T-helper 17 cell (primary cell): ENCODE data around the gene CBR3. TPM values are rescaled to one million over a fixed set of nuclear protein-coding genes. Genes with fewer than 3 reads are reported as not detected.
A peak's percentile ranks its signal among the peaks of the same experiment; 100 is the strongest.

Experiments used
- ATAC-seq: fragments of 150-1000 bp; cut with Tn5 transposase; 2 replicates; pipeline ENCODE4 v1.10.0; 2021; ENCODE audit warnings: mild to moderate bottlenecking, moderate library complexity
- DNase-seq, 3 donors: peaks; one replicate each; pipeline versions ENCODE4 v3.0.0 to v3.0.0-alpha.2; 2020 to 2021
- H3K9me3 ChIP-seq: one replicate; pipeline ENCODE4 v1.7.0; 2013; ENCODE audit warnings: low read length, mild to moderate bottlenecking; ENCODE audit not compliant: control insufficient read depth, poor library complexity, severe bottlenecking
- H3K27ac Mint-ChIP-seq: one replicate; pipeline ENCODE4 v1.8.0; 2022; ENCODE audit warnings: mild to moderate bottlenecking, moderate library complexity, mixed read lengths
- H3K27me3 Mint-ChIP-seq: one replicate; pipeline ENCODE4 v1.8.0; 2022; ENCODE audit warnings: mixed read lengths
- H3K36me3 Mint-ChIP-seq: one replicate; pipeline ENCODE4 v1.8.0; 2022; ENCODE audit warnings: low read depth, mixed read lengths
- H3K4me1 Mint-ChIP-seq: one replicate; pipeline ENCODE4 v1.8.0; 2022; ENCODE audit warnings: mild to moderate bottlenecking, mixed read lengths
- H3K4me3 Mint-ChIP-seq: one replicate; pipeline ENCODE4 v1.8.0; 2022; ENCODE audit warnings: mild to moderate bottlenecking, moderate library complexity, mixed read lengths
- total RNA-seq, 4 donors: library from RNA in 2 of 4; stranded (reverse) in 2 of 4; gene quantifications; one replicate each; pipeline ENCODE4 v1.2.3 and lab custom pipeline; 2022 to 2026

The CBR3 gene
- total RNA-seq, 2 donors from 2014 or later = 2.2 to 3.1 TPM

DNA sequence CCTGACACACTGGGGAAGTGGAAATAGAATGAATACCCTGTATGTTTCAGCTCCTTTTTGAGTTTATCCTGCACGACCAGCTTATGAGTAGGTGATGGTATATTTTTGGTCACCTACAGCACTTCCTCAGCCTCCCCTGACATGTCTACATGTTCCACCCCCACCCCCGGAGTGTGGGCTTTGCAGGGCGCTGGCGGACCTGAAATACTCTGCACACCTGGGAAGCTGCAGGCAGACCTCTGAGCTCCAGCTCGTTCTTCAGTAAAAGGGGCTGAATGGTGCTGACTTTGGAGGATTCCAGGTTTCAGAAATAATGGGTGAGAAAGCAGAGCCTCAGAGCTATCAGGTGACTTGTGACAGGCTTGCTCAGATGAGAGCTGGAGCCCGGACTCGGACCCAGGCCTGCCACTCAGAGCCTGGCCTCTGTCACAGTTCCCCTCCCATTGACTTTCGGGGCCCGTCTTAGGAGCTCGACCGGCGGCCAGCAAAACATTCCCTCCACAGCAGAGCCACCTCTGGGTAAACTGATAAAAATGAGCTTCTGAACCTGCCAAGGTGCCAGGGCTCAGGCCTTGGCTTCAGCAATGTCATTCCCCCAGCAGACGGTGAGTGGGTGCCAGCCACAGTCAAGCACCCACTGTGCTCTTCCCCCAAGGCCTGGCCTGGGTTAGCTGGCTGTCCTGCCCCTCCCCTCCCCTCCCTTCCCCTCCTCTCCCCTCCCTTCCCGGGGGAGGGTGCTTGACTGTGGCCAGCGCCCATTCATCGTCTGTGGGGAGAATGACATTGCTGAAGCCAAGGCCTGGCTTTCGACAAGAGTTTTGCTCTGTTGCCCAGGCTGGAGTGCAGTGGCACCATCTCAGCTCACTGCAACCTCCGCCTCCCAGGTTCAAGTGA lies 51.9 kb downstream of the CBR3 start:
- peaks cover 12% of the 10 kb centered on the region for H3K4me1 Mint-ChIP-seq
- peaks cover 6% of the 10 kb centered on the region for H3K36me3 Mint-ChIP-seq
- no peak overlapping the region for H3K4me3 Mint-ChIP-seq
- no peak for ATAC-seq
- H3K9me3 ChIP-seq = no peaks in the 10 kb centered on the region
- H3K27me3 Mint-ChIP-seq = no peaks in the 10 kb centered on the region
- no peak overlapping the region for H3K27ac Mint-ChIP-seq
- no peak for DNase-seq

DNA sequence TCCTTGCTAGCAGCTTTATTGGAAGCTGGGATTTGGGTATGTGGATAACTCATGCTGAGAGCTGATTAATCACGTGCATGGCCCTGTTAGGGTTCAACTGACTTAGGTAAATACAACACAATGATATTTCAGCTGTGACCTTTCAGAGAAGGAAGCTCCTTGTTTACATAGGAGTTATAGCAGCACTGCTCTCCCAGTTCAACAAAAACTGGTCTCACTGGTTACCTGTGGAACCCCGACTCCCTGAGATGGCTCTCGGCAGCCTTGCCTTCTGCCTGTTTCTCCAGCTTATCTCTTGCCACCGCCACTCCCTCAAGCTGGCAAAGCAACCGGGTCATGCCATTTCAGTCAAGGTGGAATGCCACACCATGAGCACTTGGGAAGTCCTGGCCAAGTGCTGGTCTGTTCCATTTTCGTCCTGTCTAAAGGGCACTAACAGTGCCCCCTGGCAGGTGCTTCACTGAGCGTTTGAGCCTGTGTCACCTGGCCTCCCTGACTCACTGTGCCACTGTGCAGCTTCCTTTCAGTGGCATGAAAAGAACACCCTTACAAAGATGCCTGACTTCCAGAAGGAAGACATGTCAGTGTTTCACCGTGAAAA lies 53.3 kb downstream of the CBR3 start:
- ATAC-seq (no peak), DNase-seq (no peak)
- Mint-ChIP-seq H3K27ac (peak overlapping the region; percentile 32), H3K36me3 (peaks cover 6% of the 10 kb centered on the region), H3K4me1 (peaks cover 12% of the 10 kb centered on the region), H3K27me3 (no peaks in the 10 kb centered on the region), H3K4me3 (no peak overlapping the region)
- no peaks in the 10 kb centered on the region for H3K9me3 ChIP-seq

DNA sequence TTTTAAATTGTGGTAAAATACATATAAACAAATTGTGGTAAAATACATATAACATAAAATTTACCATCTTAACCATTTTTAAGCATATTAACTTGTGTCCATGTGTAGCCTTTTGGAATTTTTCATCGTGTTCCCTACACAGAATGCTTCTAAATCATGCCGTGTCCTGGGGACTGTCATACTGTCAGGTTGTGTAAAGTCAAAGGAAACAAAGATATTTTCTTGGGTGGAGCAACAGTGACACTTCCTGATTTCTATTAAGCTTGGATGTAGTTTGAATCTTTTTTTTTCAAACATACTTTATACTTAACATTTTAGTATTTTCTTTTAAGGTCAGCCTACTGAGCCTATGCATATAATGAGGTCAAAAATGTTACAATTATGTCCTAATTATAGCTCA lies 54.1 kb downstream of the CBR3 start:
- no peaks in the 10 kb centered on the region for H3K9me3 ChIP-seq
- Mint-ChIP-seq H3K4me3 (no peak overlapping the region), H3K4me1 (peaks cover 12% of the 10 kb centered on the region), H3K27ac (no peak overlapping the region), H3K27me3 (no peaks in the 10 kb centered on the region), H3K36me3 (peaks cover 6% of the 10 kb centered on the region)
- no peak for ATAC-seq
- no peak for DNase-seq

DNA sequence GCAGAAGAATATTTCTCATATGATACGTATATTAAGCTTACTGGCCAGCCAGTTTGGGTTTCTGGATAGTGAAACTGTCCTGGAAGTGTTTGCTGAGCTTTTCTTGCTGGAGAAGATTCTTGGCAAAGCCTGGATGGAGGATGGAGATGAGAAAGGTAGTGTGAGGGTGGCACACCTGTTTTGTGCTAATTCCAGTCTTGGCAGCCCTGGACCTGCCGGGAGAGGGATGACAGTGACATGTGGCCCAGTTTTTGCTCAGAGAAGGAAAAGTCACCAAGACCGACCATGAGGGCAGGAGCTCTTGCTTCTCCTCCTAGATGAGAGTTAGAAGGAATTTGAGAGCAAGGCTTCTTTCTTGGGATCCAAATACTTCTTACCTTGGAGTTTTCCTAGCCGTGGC lies 55.9 kb downstream of the CBR3 start:
- ATAC-seq (no peak), DNase-seq (no peak)
- H3K4me3 Mint-ChIP-seq = no peak overlapping the region
- H3K27ac Mint-ChIP-seq = no peak overlapping the region
- no peaks in the 10 kb centered on the region for H3K9me3 ChIP-seq
- peaks cover 9% of the 10 kb centered on the region for H3K4me1 Mint-ChIP-seq
- peaks cover 6% of the 10 kb centered on the region for H3K36me3 Mint-ChIP-seq
- H3K27me3 Mint-ChIP-seq = no peaks in the 10 kb centered on the region

DNA sequence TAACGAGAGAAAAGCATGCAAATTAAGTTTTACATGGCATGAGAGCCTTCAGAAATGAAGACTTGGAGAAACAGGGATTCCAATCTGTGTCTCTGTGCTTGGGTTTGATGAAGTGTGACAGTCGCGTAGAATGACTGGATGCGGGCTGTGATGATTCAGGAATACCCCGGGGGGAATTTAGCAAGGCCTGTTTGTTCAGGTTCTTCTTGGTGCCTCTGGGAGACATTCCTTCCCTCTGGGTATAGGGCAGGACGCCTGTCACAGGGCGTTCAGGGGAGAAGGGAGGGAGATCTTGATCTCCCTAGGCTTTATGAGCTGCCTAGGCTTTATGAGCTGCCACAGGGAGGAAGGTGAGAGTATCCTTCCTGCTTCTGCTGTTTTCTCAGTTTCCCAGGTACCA lies 58.3 kb downstream of the CBR3 start:
- H3K27ac Mint-ChIP-seq = no peak overlapping the region
- DNase-seq (no peak), ATAC-seq (no peak)
- no peaks in the 10 kb centered on the region for H3K9me3 ChIP-seq
- peaks cover 4% of the 10 kb centered on the region for H3K36me3 Mint-ChIP-seq
- peaks cover 10% of the 10 kb centered on the region for H3K4me1 Mint-ChIP-seq
- H3K27me3 Mint-ChIP-seq = no peaks in the 10 kb centered on the region
- no peak overlapping the region for H3K4me3 Mint-ChIP-seq

DNA sequence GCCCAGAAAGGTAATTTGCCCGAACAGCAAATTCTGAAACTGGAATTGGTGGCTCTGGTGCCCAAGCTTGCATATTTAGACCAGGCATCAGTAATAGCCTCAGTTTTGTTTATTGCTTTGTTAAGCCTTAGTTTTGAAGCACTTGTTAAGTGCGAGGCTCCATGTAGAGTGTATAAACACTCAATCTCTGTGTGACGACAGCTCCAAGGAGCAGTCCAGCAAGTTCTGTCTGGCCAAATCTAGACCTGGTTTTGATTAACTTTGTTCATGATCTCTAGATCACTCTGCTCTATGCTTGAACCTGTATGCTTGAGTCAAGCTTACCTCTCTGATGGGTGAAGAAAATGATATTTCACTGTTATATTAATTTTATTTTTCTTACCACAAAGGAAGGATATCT lies 59.1 kb downstream of the CBR3 start:
- no peak overlapping the region for H3K4me3 Mint-ChIP-seq
- no peaks in the 10 kb centered on the region for H3K27me3 Mint-ChIP-seq
- ATAC-seq = no peak
- no peak overlapping the region for H3K27ac Mint-ChIP-seq
- no peak for DNase-seq
- no peaks in the 10 kb centered on the region for H3K9me3 ChIP-seq
- peaks cover 4% of the 10 kb centered on the region for H3K4me1 Mint-ChIP-seq
- H3K36me3 Mint-ChIP-seq = peaks cover 4% of the 10 kb centered on the region

DNA sequence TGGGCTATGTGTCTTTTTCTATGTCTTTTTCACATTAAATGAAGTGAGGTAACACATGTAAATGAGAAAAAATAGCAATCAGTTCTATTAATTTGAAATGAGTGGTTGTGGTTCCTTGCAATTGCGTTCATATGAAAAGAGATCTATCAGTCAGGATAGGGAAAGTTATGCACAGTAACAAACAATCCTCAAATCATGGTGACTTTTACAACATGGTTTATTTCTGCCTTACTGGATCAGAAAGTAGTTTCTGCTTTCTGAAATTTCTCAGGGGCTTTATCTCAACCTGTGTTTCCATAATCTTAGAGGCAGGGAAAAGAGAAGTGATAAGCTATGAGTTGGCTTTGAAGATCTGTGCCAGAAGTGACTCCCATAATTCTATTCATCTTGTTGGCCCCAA lies 60.7 kb downstream of the CBR3 start:
- DNase-seq (no peak), ATAC-seq (no peak)
- no peaks in the 10 kb centered on the region for H3K27me3 Mint-ChIP-seq
- H3K36me3 Mint-ChIP-seq = peaks cover 5% of the 10 kb centered on the region
- peaks cover 4% of the 10 kb centered on the region for H3K4me1 Mint-ChIP-seq
- H3K4me3 Mint-ChIP-seq = no peak overlapping the region
- H3K27ac Mint-ChIP-seq = no peak overlapping the region
- H3K9me3 ChIP-seq = no peaks in the 10 kb centered on the region

Other genes with a start within 250 kb of the CBR3 start
- gene SETD4, start 74.6 kb upstream of the CBR3 start, total RNA-seq = 10 to 100 TPM; 16.5 to 19.1 TPM
- 1 to 10 TPM; 4.2 to 6.3 TPM for gene CBR1, start 65.1 kb upstream of the CBR3 start, total RNA-seq
- gene DOP1B, start 21.7 kb downstream of the CBR3 start, total RNA-seq = 10 to 100 TPM; 25.3 to 35.0 TPM
- gene MORC3, start 185.1 kb downstream of the CBR3 start, total RNA-seq = 10 to 100 TPM; 45.2 to 51.0 TPM